HepG2 (cell line): ENCODE measurements around the gene XKR3.

ENCODE experiments used
- ARHGAP35 ChIP-seq: sonication (generic); formaldehyde crosslinking; IDR thresholded peaks from 2 replicates; pipeline ENCODE4 v1.9.0; 2022; ENCODE audit warnings: mild to moderate bottlenecking, inconsistent platforms, moderate library complexity, missing genetic modification reagents, borderline replicate concordance
- BORCS8-MEF2B ChIP-seq: sonication (generic); formaldehyde crosslinking; IDR thresholded peaks from 2 replicates; pipeline ENCODE4 v1.8.0; 2022; ENCODE audit warnings: mild to moderate bottlenecking, missing genetic modification reagents
- CEBPB ChIP-seq: IDR thresholded peaks from 2 replicates; pipeline ENCODE4 v1.6.1; 2011; ENCODE audit warnings: low read depth, low read length, improper control_type of control experiment, borderline replicate concordance
- CTCF ChIP-seq: sonication (generic); formaldehyde crosslinking; IDR thresholded peaks from 2 replicates; pipeline ENCODE4 v1.5.0; 2020; ENCODE audit warnings: mild to moderate bottlenecking, missing genetic modification reagents, moderate library complexity
- ETV5 ChIP-seq: IDR thresholded peaks from 2 replicates; pipeline ENCODE4 v1.6.1; 2018; ENCODE audit warnings: missing biosample characterization, missing genetic modification reagents, inconsistent platforms, borderline replicate concordance
- FOXM1 ChIP-seq: sonication (generic); formaldehyde crosslinking; IDR thresholded peaks from 2 replicates; pipeline ENCODE4 v1.5.0; 2020; ENCODE audit warnings: missing genetic modification reagents
- ONECUT2 ChIP-seq: sonication (generic); formaldehyde crosslinking; IDR thresholded peaks from 2 replicates; pipeline ENCODE4 v1.4.0; 2020; ENCODE audit warnings: missing genetic modification reagents
- REPIN1 ChIP-seq: sonication (generic); formaldehyde crosslinking; IDR thresholded peaks from 2 replicates; pipeline ENCODE4 v1.8.0; 2022; ENCODE audit warnings: missing genetic modification reagents, low read depth, mild to moderate bottlenecking, borderline replicate concordance
- RFX3 ChIP-seq: IDR thresholded peaks from 2 replicates; pipeline ENCODE4 v1.6.1; 2016; ENCODE audit warnings: missing biosample characterization, missing genetic modification reagents
- TCF7L2 ChIP-seq: IDR thresholded peaks from 2 replicates; pipeline ENCODE4 v1.6.1; 2011; ENCODE audit warnings: mild to moderate bottlenecking, low read depth, low read length, moderate library complexity
- ZBTB25 ChIP-seq: IDR thresholded peaks from 2 replicates; pipeline ENCODE4 v1.6.1; 2018; ENCODE audit warnings: missing genetic modification reagents
- ZFP1 ChIP-seq: IDR thresholded peaks from 2 replicates; pipeline ENCODE4 v1.6.1; 2016
- ZNF331 ChIP-seq: sonication (generic); formaldehyde crosslinking; IDR thresholded peaks from 2 replicates; pipeline ENCODE4 v1.4.0; 2020; ENCODE audit warnings: missing genetic modification reagents
- ZNF609 ChIP-seq: sonication (generic); formaldehyde crosslinking; IDR thresholded peaks from 2 replicates; pipeline ENCODE4 v1.4.0; 2020; ENCODE audit warnings: mild to moderate bottlenecking, missing genetic modification reagents, borderline replicate concordance

- TF ChIP-seq BORCS8-MEF2B (CRISPR knock-in tag) (no peak), REPIN1 (CRISPR knock-in tag) (no peak), FOXM1 (no peak), ZFP1 (CRISPR knock-in tag) (no peak), ZBTB25 (CRISPR knock-in tag) (no peak), ZNF331 (no peak), RFX3 (CRISPR knock-in tag) (no peak), CEBPB (no peak), CTCF (CRISPR knock-in tag) (no peak), ARHGAP35 (CRISPR knock-in tag) (no peak), ONECUT2 (CRISPR knock-in tag) (no peak), ETV5 (CRISPR knock-in tag) (no peak), TCF7L2 (no peak), ZNF609 (CRISPR knock-in tag) (no peak)
Measured at GRCh38 chr22:16789860-16790493, 35.2 kb downstream of the XKR3 start.
